NB4 (cell line): Measurements from ENCODE around the gene CNKSR1.

Source experiments
- CTCF ChIP-seq: IDR thresholded peaks from one replicate; pipeline ENCODE4 v1.5.1; 2012; ENCODE audit warnings: low read depth, low read length
- MAX ChIP-seq: IDR thresholded peaks from 2 replicates; pipeline ENCODE4 v1.6.1; 2011; ENCODE audit warnings: low read depth, low read length
- MYC ChIP-seq: IDR thresholded peaks from 2 replicates; pipeline ENCODE4 v1.6.1; 2011; ENCODE audit warnings: low read depth, low read length
- POLR2A ChIP-seq: IDR thresholded peaks from 2 replicates; pipeline ENCODE4 v1.6.1; 2011; ENCODE audit warnings: mild to moderate bottlenecking; ENCODE audit not compliant: insufficient read length; ENCODE audit errors: extremely low read depth

GRCh38 chr1:26164861-26165842 is 12.1 kb upstream of the CNKSR1 start:
- no peak for TF ChIP-seq POLR2A
- no peak for TF ChIP-seq CTCF
- no peak for TF ChIP-seq MAX
- TF ChIP-seq MYC = no peak
